HG03571 (cell line): ENCODE data around the gene AGAP1.

ENCODE experiments used
- ATAC-seq: cut with Tn5 transposase; IDR thresholded peaks from one replicate; pipeline ENCODE4 v1.9.1; 2021; ENCODE audit not compliant: unreplicated experiment

Gene AGAP1

GRCh38 chr2:235703711-235704295, 210.0 kb downstream of the AGAP1 start:
- no peak for ATAC-seq

GRCh38 chr2:235705296-235705695, 211.5 kb downstream of the AGAP1 start:
- no peak for ATAC-seq

- no peak for ATAC-seq
These were observed 212.7 kb downstream of the AGAP1 start for GRCh38 chr2:235706506-235706905.

GRCh38 chr2:235707411-235708096, 213.7 kb downstream of the AGAP1 start:
- ATAC-seq = no peak

GRCh38 chr2:235709124-235709813, 215.4 kb downstream of the AGAP1 start:
- ATAC-seq = no peak

GRCh38 chr2:235709969-235710879, 216.4 kb downstream of the AGAP1 start:
- no peak for ATAC-seq

- no peak for ATAC-seq
These were observed 217.1 kb downstream of the AGAP1 start for GRCh38 chr2:235710933-235711332.

- ATAC-seq = no peak
These were observed 217.7 kb downstream of the AGAP1 start for GRCh38 chr2:235711527-235711926.

- no peak for ATAC-seq
These were observed 218.3 kb downstream of the AGAP1 start for GRCh38 chr2:235712176-235712575.

- no peak for ATAC-seq
These were observed 219.3 kb downstream of the AGAP1 start for GRCh38 chr2:235713189-235713588.

- ATAC-seq = no peak
These were observed 221.8 kb downstream of the AGAP1 start for GRCh38 chr2:235715601-235716000.

- ATAC-seq = no peak
These were observed 223.1 kb downstream of the AGAP1 start for GRCh38 chr2:235716875-235717496.

- ATAC-seq = no peak
These were observed 225.5 kb downstream of the AGAP1 start for GRCh38 chr2:235719146-235719942.

GRCh38 chr2:235721625-235722024, 227.8 kb downstream of the AGAP1 start:
- no peak for ATAC-seq

GRCh38 chr2:235722869-235723268, 229.0 kb downstream of the AGAP1 start:
- ATAC-seq = no peak

- ATAC-seq = no peak
These were observed 229.5 kb downstream of the AGAP1 start for GRCh38 chr2:235723371-235723770.

GRCh38 chr2:235723811-235724465, 230.1 kb downstream of the AGAP1 start:
- no peak for ATAC-seq

GRCh38 chr2:235725016-235725489, 231.2 kb downstream of the AGAP1 start:
- ATAC-seq = no peak

- no peak for ATAC-seq
These were observed 232.0 kb downstream of the AGAP1 start for GRCh38 chr2:235725841-235726240.
